ENCODE results near the gene FILIP1L.
"Not testable (repeated sequence)": the region's sequence is repeated elsewhere in the genome, so short reads cannot be mapped to it uniquely, and the experiment has no call there.

- TF ChIP-seq EZH2 (IDR thresholded peaks at IDR 0.05; ENCODE audit: borderline replicate concordance, low read depth, low read length, poor library complexity, severe bottlenecking); CTCF (conservative IDR thresholded peaks at IDR 0.05; ENCODE audit: low read depth, low read length): not testable (repeated sequence)
Observed at GRCh38 chr3:100051513-100051912, 62.8 kb downstream of the FILIP1L start.
